Measurements from ENCODE around the gene VPS18.

VPS18 gene

DNA sequence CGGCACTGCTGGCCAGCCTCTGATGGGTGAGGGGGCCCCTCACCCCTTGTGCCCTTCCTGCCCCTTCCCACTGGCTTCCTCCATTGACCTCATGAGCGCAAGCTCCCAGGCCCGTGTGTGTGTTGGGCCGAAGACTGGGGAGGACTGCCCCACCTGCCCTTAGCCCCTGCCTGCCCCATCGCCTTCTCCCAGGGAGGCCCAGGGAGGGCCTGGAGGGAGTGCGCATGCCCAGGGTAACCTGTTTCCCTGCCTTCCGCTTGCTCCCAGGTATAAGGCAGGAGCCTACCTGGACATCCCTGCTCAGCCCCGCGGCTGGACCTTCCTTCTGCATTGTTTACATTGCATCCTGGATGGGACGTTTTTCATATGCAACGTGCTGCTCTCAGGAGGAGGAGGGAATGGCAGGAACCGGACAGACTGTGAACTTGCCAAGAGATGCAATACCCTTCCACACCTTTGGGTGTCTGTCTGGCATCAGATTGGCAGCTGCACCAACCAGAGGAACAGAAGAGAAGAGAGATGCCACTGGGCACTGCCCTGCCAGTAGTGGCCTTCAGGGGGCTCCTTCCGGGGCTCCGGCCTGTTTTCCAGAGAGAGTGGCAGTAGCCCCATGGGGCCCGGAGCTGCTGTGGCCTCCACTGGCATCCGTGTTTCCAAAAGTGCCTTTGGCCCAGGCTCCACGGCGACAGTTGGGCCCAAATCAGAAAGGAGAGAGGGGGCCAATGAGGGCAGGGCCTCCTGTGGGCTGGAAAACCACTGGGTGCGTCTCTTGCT is 43.7 kb downstream of the VPS18 start:
- DNase-seq, result no peak

DNA sequence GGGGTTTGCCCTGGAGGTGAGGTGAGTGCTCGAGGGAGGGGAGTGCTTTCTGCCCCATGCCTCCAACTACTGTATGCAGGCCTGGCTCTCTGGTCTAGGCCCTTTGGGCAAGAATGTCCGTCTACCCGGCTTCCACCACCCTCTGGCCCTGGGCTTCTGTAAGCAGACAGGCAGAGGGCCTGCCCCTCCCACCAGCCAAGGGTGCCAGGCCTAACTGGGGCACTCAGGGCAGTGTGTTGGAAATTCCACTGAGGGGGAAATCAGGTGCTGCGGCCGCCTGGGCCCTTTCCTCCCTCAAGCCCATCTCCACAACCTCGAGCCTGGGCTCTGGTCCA is 44.3 kb downstream of the VPS18 start:
- no peak for DNase-seq

DNA sequence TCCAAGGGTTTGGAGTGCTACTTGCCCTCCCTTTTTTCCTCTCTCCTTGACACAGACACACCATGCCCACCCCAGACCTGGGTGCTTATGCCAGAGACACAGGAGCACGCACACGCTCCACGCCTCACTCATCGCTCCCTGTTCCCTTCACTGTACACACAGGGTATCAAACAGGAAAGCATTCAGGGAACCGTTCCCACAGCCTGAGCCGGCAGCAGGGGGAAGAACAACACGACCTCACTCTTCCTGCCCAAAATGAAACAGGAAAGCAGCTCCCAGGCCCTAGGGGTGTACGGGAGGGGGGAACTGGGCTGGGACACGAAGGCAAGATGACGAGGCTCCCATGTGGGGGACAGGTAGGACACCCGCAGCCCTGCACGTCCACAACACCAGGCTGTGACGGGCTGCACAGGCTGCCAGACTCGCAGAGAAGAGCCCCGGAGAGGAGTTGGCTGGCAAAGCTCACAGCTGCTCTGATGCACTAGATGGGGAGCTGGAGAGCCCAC is 46.1 kb downstream of the VPS18 start:
- no peak for DNase-seq

GRCh38 chr15:40941068-40941527 is 46.8 kb downstream of the VPS18 start:
- DNase-seq, result no peak

GRCh38 chr15:40941528-40942336 is 47.5 kb downstream of the VPS18 start:
- no peak for DNase-seq

DNA sequence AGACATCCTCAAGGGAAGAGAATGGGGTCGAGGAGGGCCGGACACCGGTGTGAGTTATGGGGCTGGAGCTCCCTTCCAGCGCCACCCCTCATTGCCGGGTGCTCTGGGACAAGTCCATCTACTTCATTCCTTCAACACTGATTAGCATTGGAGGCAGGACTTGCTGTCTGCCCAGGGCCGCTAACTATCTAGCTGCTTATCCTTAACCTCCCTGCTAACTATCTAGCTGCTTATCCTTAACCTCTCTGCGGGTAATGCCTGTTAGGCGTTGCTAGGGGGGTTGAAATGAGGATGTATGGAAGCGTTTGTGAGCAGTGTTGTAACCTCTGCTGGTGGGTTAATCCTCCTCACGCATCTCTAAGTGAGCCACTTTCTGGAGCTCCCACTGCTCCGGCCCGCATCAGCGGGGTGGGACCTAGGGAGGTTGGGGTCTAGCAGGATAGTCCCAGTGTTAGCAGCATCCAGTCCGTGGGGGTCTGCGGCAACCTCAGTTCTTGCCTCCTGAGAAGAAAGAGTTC is 48.1 kb downstream of the VPS18 start:
- DNase-seq, result no peak

- DNase-seq, result no peak
These were observed 48.6 kb downstream of the VPS18 start for GRCh38 chr15:40942878-40943277.

DNA sequence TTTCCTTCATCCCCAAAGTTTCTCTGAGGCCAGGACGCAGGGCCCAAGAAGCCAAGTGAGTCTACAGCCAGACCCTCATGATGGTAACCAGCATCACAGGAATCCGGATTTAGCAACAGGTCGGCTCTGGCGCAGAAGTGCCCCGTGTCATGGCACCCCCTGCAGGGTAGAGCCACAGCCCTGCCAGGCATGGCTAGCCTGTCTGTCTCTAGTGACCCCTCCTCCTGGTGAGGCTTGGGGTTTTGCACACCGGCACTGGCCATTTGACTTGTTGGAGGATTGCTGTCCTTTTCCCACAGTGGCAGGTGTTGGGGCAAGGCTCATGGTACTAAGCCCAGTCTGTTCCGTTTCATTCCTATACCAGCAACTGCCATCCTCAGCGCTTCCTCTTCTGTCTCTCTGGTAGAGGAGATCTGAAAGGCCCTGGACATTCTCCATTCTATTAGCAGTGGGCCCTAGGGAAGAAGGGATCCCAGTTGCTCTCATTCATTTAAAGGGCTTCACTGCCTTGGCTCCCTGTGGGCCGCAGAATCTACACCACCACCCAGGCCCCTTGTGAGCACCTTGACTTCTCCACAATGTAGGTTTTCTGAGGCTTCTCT is 49.6 kb downstream of the VPS18 start:
- no peak for DNase-seq

- DNase-seq, result no peak
These were observed 50.5 kb downstream of the VPS18 start for GRCh38 chr15:40944510-40945296.

- no peak for DNase-seq
These were observed 54.6 kb downstream of the VPS18 start for GRCh38 chr15:40948706-40949473.

DNA sequence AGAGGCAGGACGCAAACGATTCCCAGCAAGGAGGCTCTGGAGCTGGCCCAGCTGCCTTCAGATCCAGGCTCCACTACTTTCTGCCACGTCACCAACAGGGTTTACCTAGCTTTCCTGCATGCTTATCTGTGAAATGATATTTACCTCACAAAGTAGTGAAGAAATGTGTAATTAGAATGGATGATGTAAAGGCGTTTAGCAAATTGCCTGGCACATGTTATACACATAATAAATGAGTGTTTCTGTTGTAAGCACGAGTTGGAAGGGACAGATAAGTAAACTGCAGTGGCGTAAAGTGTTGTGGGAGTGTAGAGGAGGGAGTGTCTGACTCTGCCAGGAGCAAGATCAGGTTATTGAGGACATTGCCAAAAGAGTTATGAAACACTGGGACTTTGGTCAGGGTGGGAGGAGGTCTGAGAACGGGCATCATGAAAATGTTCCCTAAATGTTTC is 55.5 kb downstream of the VPS18 start:
- DNase-seq, result no peak

DNA sequence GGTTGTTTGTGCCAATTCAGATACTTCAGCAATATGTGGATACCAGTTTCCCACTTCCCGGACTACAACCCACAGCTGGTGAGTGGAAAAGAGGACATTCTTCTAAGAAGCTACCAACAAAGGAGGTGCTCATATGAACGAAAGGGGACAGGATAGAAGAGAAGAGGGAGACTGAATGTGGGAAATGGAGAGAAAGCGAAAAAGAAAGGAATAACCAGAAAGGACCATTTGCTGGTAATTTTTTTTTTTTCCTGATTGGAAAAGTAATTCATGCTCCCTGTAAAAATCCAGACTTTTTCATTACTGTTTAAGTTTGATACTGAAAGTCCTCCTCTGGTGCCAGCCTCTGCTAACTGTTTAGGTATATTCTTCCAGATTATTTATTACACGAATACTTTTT is 57.5 kb downstream of the VPS18 start:
- DNase-seq, result no peak

DNA sequence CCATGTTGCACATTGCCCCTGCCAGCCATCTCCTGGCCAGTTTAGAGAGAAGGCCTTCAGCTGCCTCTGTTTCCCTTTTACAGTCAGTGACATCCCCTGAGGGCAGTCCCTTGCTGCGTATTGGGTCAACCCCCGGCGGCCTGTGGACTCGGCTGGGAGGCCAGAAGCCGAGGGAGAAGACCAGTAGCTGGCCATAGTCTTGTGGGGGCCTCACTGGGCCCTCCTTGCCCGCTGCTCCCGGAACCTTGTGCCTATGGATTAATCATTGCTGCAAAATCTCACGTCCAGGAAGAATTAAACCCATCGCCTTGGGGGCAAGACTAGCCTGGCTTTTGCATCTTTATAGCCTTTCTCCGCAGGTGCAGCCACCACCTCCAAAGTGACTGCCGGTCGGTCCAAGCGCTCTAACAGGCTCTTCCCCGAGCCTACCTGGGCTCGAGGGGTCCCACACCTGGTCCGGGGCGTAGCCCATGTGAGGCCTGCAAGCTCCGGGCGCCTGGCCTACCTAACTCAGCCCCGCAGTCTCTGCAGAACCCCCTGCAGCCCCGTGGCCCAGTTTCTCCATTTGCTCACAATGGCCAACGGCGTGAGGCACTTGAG is 58.2 kb downstream of the VPS18 start:
- DNase-seq, result no peak

DNA sequence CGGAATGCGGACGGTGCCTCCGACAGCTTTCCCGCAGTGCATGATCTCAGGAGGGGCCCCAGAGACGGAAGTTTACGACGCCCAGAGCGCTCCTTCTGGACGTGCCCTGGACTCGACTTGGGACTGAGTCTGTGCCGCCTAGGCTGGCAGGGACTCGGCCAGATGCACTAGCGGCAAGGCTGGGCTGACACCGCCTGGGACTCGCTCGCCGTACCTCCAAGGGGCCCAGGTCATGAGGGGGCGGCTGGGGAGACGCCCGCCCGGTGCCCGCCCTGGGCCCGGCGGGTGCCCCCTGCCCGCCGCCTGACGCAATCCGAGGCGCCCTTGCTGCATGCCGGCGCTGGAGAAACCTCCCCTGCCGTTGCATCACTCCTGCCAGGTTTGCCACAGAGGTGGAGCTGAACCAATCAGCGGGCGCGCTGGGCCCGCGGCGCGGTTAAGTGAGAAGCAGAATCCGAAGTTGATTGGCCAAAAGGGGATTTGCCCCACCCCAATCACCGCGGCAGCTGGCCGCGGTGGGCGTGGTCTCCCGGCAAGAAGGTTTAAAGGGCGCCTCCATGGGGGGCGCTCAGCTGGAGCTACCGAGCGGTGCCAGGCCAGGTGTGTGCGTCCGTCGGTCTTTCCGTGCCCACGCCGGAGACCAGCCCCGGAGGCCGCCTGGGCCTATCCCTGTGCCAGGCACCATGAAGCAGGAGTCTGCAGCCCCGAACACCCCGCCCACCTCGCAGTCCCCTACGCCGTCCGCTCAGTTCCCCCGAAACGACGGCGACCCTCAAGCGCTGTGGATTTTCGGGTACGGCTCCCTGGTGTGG is 58.9 kb downstream of the VPS18 start, which contains the start of gene CHAC1:
Gene CHAC1, plus strand, starts transcription at position 571 of the 812 bp plus-strand sequence. Its CDS starts 113 bp downstream, at position 684.
- DNase-seq, result peak; percentile 76

All from GF-D8 (cell line).